HG03025 (cell line): ENCODE results near the gene CCNO.

Experiments used
- ATAC-seq: cut with Tn5 transposase; IDR thresholded peaks from one replicate; pipeline ENCODE4 v1.9.1; 2021; ENCODE audit warnings: mild to moderate bottlenecking, moderate library complexity; ENCODE audit not compliant: unreplicated experiment, low FRiP score

The CCNO gene

GRCh38 chr5:55223812-55224240, 9.6 kb downstream of the CCNO start:
- no peak for ATAC-seq

- no peak for ATAC-seq
Measured at GRCh38 chr5:55222985-55223811, 10.2 kb downstream of the CCNO start.

GRCh38 chr5:55222092-55222984, 11.1 kb downstream of the CCNO start:
- ATAC-seq, result no peak

GRCh38 chr5:55220433-55221185, 12.8 kb downstream of the CCNO start:
- no peak for ATAC-seq

- no peak for ATAC-seq
Measured at GRCh38 chr5:55219770-55220169, 13.6 kb downstream of the CCNO start.

- no peak for ATAC-seq
Measured at GRCh38 chr5:55218967-55219366, 14.4 kb downstream of the CCNO start.

- ATAC-seq, result no peak
Measured at GRCh38 chr5:55211184-55211874, 22.1 kb downstream of the CCNO start.

- no peak for ATAC-seq
Measured at GRCh38 chr5:55205001-55205400, 28.4 kb downstream of the CCNO start.

- no peak for ATAC-seq
Measured at GRCh38 chr5:55191165-55191564, 42.2 kb downstream of the CCNO start.

- no peak for ATAC-seq
Measured at GRCh38 chr5:55188656-55189540, 44.5 kb downstream of the CCNO start.

- ATAC-seq, result no peak
Measured at GRCh38 chr5:55187370-55187769, 46.0 kb downstream of the CCNO start.
